ENCODE measurements around the gene STX3.

GRCh38 chr11:59728154-59728553 lies 27.0 kb upstream of the STX3 start:
- TF ChIP-seq CTCF (IDR thresholded peaks at IDR 0.05) = no peak
- TF ChIP-seq POLR2A (IDR thresholded peaks at IDR 0.05) = no peak

Data from prostate gland (tissue), 2 donors.